ENCODE results near the gene RNF220. TPM values are rescaled to one million over a fixed set of nuclear protein-coding genes. Genes with fewer than 3 reads are reported as not detected.

RNF220 gene
- total RNA-seq, 1 donor from 2014 or later, result 62.2 TPM

DNA sequence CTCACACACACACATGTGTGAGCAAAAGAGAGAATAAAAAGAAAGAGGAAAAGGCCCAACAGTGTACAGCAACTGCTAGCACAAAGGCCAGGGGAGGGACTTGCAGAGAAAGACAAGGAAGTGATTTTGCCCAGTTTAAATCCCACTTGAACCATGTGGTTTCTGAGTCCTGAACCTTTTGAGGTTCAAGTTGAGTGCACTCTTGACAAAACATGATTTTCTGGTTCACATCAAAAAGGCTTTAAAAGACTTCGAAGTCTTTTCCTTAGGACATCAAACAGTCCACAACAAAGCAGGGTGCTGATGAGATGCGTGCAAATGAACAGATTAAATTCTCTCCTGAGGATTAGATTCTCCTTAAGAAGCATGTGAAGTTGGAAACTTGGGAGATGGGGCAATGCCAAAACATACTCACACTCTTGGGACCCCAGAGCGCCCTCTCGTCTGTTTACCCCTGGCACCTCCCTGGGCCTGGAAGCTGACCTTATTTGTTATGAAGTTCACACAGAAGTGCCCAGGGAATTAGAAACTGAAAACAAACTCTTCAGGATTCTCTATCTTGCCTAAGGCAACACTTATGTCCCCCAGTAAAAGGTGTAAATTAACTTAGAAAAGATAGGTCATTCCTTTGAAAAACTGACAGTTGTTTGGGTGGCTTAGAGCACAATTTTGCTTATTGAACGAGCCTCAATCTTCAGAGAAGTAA lies 31.5 kb downstream of the RNF220 start:
- no peak for DNase-seq (ENCODE audit: low spot score)

- DNase-seq (ENCODE audit: low spot score), result no peak
These were observed 32.2 kb downstream of the RNF220 start for GRCh38 chr1:44437107-44437716.

DNA sequence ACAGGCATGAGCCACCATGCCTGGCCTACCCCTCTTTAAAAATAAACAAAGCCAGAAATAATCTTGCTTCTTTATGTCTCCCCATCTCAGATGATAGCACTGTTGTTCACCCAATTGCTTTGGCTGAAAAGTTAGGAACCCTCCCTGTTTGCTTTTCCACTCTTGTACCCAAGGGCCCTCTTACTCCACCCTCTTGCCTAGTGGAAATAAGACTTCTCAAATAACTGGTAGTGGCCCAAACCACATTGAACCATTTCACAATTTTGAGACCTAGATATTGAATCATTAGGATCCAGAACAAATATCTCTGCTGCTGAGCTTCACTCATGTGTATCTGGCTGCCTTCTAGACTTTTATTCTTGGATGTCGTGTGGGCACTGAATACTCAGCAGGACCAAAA lies 37.7 kb downstream of the RNF220 start:
- no peak for DNase-seq (ENCODE audit: low spot score)

DNA sequence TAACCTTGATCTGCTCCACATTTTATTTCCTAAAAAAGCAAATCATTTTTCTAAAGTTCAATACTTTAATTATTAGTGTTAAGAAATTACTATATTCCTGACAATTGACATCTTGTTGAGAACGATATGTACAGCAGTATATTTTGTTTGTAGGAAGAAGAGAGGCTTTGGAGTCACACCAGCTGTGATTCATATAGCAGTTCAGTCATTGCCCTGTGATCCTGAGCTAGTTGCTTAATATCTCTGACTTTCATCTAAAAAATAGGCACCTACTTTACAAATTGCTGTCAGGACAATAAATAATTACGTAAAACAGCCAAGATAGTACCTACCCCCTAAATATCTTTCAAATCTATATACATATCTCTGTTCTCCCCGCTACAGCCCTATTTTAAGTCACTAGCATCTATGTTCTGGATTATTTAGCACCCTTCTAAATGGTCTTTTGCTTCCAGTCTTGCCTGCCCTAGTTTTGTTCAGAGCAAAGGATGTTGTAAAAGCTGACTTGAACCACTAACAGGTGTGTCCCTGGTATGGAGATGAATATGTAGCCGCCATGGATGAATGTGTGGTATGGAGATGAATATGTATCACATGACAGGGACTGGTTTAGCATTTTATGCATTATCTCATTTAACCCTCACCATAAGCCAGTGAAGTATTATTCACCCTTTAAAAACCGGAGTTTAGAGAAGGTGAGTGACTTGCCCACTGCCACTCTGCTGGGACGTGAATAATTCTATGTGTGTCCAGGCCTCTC lies 42.2 kb downstream of the RNF220 start:
- DNase-seq (ENCODE audit: low spot score), result no peak

DNA sequence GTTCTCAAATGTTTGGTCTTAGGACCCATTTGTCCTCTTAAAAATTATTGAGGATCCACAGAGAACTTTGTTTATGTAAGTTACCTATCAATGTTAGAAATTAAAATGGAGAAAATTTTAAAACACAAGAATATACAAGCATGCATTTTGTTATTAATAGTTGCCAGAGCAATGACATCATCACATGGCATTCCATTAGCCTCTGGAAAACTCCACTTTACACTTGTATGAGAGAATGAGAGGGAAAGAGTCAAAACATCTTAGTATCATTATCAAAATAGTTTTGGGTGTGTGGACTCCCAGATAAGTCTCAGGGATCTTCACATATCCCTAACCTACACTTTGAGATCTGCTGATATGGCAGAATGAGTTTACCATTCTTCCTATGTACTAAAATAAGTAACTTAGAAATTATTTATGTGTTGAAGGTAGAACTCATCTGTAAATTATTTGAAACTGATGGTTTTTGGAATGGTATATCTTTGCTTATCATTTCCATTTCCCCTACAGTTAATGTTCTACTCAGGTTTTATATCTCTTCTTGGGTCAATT lies 48.8 kb downstream of the RNF220 start:
- no peak for DNase-seq (ENCODE audit: low spot score)

DNA sequence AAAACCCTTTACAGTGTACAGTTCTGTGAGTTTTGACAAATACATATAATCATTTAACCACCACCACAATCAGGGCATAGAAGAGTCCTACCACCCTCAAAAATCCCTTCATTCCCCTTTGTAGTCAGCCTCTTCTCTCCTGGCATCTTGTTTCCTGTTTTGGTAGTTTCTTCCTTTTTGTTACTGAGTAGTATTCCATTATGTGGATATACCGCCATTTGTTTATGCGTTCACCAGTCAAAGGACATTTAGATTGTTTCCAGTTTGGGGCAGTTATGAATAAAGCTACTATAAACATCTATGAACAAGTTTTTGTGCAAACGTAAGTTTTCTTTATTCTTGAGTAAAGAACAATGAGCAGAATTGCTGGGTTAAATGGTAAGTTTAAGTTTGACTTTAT lies 49.6 kb downstream of the RNF220 start:
- DNase-seq (ENCODE audit: low spot score), result no peak

DNA sequence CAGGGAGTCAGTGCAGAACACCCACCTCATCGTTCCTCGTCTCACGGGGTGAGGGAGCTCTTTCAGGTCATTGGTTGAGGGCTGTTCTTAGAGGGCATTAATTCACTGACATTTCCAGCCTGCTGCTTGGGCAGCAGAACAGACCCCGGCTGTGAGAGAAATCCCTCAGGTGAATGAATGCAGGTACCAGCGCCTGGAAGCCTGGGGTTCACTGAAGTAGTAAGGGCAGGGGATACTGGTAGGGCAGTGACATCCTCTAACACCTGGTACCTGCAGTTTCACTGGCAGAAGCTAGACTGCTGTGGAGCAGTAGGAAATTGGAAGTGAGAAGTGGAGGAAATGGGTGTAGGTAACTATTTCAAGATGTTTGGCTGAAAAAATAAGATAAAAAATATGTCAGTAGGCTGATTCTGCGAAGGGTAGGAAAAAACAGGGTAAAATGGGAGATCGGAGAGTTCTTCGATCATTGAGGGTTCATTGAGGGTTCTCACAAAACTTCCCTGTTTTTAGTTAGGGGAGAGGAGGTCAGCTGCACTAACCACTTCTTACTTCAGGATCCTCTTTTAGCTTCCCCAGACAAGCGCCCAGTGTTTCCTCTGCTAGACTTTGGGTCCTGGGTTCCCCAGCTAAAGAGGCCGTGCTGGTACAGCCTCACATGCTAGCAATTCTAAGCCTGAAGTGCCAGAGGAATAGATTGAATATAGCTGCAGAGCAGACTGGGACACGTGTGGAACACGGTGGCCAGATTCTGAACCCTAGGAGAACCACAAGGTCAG lies 55.2 kb downstream of the RNF220 start:
- DNase-seq (ENCODE audit: low spot score), result no peak

DNA sequence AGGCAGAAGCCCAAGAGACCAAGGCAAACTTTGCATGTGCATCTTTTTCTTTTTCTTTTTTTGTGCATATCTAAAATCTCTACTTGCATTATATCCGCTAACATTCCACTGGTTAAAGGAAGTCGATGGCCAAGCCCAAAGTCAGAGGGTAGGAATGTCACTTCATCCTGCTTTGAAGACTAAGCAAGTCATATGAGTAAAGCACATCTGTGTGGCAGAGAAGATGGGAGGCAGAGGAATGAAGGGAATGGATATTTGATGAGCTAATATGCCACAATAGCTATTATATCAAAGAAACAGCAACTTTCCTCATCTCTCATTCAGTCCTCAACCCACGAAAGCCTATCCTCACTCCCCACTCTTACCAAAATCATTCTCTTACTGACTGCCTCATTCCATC lies 59.3 kb downstream of the RNF220 start:
- no peak for DNase-seq (ENCODE audit: low spot score)

GRCh38 chr1:44467566-44467965 lies 62.5 kb downstream of the RNF220 start:
- DNase-seq (ENCODE audit: low spot score), result no peak

GRCh38 chr1:44471911-44472453 lies 66.9 kb downstream of the RNF220 start:
- DNase-seq (ENCODE audit: low spot score), result no peak

- DNase-seq (ENCODE audit: low spot score), result no peak
These were observed 67.8 kb downstream of the RNF220 start for GRCh38 chr1:44472620-44473525.

- DNase-seq (ENCODE audit: low spot score), result no peak
These were observed 71.8 kb downstream of the RNF220 start for GRCh38 chr1:44476891-44477290.

DNA sequence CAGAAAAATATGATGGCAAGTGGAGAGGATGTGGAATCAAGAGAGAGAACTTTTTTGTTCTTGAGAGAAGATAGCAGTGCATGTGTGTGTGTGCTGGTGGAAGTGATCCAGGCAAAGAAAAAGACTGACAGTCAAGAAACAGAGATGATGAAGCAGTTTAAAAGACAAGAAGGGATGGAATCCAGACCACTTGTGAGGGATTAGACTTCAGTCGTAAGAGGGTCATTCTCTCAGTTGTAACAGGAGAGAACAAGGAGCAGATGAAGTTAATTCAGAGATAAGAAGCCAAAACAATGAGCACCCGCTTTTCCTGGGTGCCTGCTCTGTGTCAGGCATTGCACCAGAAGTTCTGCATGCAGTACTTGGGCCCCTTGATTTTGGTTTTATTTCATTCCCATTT lies 76.6 kb downstream of the RNF220 start:
- no peak for DNase-seq (ENCODE audit: low spot score)

- no peak for DNase-seq (ENCODE audit: low spot score)
These were observed 78.2 kb downstream of the RNF220 start for GRCh38 chr1:44483089-44483874.

DNA sequence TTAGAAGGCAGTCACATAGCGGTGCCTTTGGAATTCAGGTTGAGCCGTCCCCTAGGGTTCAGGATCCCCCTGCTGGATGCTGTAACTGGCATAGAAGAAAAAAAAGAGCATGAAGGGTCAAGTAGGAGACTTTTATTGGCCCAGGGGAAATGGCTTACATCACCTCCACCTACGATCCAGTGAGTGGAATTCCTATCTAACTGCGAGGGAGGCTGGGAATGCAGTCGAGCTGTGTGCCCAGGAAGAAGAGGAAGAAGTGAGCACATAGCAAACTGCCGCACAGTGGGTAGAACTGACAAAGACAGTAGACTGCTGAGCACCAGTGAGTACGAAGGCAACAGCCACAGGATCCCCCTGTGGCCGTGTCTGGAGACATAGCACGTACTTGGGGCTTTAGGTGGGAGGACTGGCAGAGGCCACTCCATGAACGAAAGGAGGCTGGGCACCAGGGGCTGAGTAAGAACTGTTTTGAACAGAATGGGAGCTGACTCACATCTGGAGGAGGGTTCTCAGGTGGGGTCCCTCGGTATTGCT lies 79.2 kb downstream of the RNF220 start:
- DNase-seq (ENCODE audit: low spot score), result no peak

GRCh38 chr1:44485229-44485933 lies 80.3 kb downstream of the RNF220 start:
- DNase-seq (ENCODE audit: low spot score), result no peak

DNA sequence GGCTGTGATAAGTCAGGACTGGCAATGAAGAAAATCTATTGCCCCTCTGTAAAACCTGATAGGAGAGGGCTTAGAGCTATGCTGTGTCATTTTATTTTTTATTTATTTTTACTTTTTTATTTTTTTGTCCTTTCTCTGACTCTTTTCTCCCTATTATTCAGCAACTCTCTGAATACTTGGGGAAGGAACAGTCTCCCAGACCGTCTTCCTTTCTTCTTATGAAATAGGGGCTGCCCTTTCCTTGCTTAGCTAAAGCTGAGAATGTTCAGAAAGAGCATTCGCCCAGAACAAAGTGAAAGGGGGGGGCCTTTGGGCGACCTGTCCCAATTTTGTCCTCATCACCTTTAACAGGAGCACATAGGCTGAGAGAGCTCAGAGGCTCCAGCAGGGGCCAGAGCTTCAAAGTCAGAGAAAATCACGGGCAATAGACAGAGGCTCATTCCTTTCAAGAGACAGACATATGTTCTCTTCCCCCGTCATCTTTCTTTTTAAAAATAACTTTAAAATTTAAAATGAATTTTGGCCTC lies 80.9 kb downstream of the RNF220 start:
- DNase-seq (ENCODE audit: low spot score), result no peak

DNA sequence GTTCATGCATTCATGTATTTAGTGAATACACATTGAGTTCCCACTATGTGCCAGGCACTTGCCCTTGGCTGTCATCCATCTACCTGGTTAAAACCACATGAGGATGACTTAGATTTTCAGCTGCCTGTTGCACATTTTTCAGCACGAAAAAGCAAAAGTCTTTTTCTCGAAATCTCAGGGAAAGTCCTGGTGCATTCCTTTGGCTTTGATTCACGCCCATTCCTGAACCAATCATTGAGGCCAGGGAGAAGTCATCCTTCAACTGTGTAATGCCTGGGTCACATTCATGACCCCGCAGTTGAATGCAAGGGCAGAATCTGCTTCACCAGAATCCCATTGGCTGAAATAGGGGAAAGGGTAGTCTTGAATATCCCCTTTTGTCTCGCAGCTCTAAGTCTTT lies 84.4 kb downstream of the RNF220 start:
- DNase-seq (ENCODE audit: low spot score), result no peak
